Stomach smooth muscle (tissue), 2 donors: ENCODE measurements around the gene MELTF.
"Not testable (repeated sequence)": the region's sequence is repeated elsewhere in the genome, so short reads cannot be mapped to it uniquely, and the experiment has no call there.

Experiments used
- H3K27ac ChIP-seq: one replicate; pipeline ENCODE4 v1.7.0; 2013; ENCODE audit warnings: mild to moderate bottlenecking, low read length, inconsistent platforms
- H3K27me3 ChIP-seq, 2 donors: one replicate each; pipeline ENCODE4 v1.7.0; 2013; ENCODE audit warnings: low read length in 2 of 2; ENCODE audit not compliant: insufficient read depth in 2 of 2, control insufficient read depth in 1 of 2
- H3K36me3 ChIP-seq, 2 donors: one replicate each; pipeline ENCODE4 v1.7.0; 2013; ENCODE audit warnings: low read length in 2 of 2; ENCODE audit not compliant: control insufficient read depth in 2 of 2, insufficient read depth in 2 of 2
- H3K4me1 ChIP-seq: one replicate; pipeline ENCODE4 v1.7.0; 2013; ENCODE audit warnings: low read length; ENCODE audit not compliant: control insufficient read depth, insufficient read depth
- H3K4me3 ChIP-seq, 2 donors: one replicate each; pipeline ENCODE4 v1.7.0; 2013; ENCODE audit warnings: low read length in 2 of 2
- H3K9ac ChIP-seq, 2 donors: one replicate each; pipeline ENCODE4 v1.7.0; 2013; ENCODE audit warnings: low read length in 2 of 2, mild to moderate bottlenecking in 1 of 2
- H3K9me3 ChIP-seq, 2 donors: one replicate each; pipeline ENCODE4 v1.7.0; 2013; ENCODE audit warnings: low read length in 2 of 2; ENCODE audit not compliant: control insufficient read depth in 2 of 2
- donor health status: healthy.
- donor health status: Pancreatic carcinoma.

MELTF gene

GRCh38 chr3:197038679-197039462 is 9.3 kb upstream of the MELTF start:
- H3K27ac ChIP-seq = no peak overlapping the region
- H3K9me3 ChIP-seq = no peaks in the 10 kb centered on the region
- no peak overlapping the region for H3K4me3 ChIP-seq
- H3K4me1 ChIP-seq = no peaks in the 10 kb centered on the region
- H3K9ac ChIP-seq = no peak overlapping the region
- H3K27me3 ChIP-seq = no peaks in the 10 kb centered on the region
- no peaks in the 10 kb centered on the region for H3K36me3 ChIP-seq

- H3K36me3 ChIP-seq = no peaks in the 10 kb centered on the region
- H3K4me1 ChIP-seq = no peaks in the 10 kb centered on the region
- H3K27me3 ChIP-seq = peaks cover 4 to 9% of the 10 kb centered on the region in 2 donors
- H3K9me3 ChIP-seq = no peaks in the 10 kb centered on the region
- no peak overlapping the region for H3K9ac ChIP-seq
- H3K4me3 ChIP-seq = no peak overlapping the region
- no peak overlapping the region for H3K27ac ChIP-seq
These were observed 6.0 kb upstream of the MELTF start for GRCh38 chr3:197035577-197035976.

- H3K9ac ChIP-seq, H3K4me1 ChIP-seq, H3K27me3 ChIP-seq, H3K4me3 ChIP-seq, H3K36me3 ChIP-seq, H3K9me3 ChIP-seq, H3K27ac ChIP-seq: not testable (repeated sequence)
These were observed 5.2 kb upstream of the MELTF start for GRCh38 chr3:197034778-197035177.

DNA sequence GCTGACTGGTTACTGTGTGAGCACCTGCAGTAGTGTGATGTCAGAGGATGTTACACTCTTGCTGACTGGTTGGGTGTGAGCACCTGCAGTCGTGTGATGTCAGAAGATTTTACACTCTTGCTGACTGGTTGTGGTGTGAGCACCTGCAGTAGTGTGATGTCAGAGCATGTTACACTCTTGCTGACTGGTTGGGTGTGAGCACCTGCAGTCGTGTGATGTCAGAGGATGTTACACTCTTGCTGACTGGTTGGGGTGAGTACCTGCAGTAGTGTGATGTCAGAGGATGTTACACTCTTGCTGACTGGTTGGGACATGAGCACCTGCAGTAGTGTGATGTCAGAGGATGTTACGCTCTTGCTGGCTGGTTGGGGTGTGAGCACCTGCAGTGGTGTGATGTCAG is 4.1 kb upstream of the MELTF start:
- H3K9ac ChIP-seq, H3K9me3 ChIP-seq: not testable (repeated sequence)
- H3K4me1 ChIP-seq = peaks cover 11% of the 10 kb centered on the region

DNA sequence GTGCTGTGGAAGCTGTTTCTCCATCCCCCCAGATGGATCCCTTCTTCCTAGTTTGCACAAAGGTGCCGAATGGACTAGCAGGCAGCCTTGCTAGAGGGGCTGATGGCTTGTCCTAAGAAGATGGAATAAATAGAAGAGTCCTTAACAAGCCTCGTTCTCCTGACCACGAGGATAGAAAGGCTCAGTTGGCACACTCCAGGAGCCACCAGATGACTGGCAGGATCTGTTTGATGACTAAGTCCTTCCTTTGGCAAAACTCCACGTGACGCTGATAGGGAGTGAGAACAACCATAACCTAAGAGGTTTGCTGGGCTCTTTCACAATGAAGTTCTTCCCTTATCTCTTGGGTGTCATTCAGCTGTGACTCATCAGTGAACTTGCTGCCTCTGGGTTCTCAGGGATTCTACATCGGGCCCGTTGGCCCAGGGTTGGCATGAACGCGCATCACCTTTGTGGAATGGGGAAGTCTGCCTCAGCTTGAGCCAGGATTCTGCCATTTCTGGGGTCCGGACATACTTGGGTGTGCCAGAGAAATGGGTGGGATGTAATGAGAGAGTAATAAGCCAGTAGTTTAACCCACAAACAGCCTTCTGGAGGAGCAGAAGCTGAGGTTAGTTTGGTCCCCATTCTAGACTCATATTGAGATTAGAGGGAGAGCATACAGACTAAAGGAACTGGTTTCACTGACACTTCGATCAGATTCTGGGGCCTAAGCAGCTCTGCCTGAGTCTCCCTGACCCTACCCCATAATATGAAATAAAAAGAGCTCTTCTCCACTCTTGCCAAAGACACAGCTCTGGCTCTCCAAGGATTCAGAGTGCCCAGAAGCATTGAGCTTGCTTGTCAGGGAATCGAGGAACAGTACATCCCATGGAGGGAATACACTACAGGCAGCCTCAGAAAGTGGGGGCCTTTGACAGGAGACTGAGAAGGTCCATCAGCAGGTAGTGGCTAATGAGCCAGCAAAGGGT is 2.0 kb upstream of the MELTF start:
- H3K4me3 ChIP-seq = no peak overlapping the region
- H3K27ac ChIP-seq = no peak overlapping the region
- H3K4me1 ChIP-seq = peaks cover 15% of the 10 kb centered on the region
- no peak overlapping the region for H3K9ac ChIP-seq
- no peaks in the 10 kb centered on the region for H3K36me3 ChIP-seq
- peaks cover 18 to 23% of the 10 kb centered on the region in 2 donors for H3K27me3 ChIP-seq
- H3K9me3 ChIP-seq = no peaks in the 10 kb centered on the region

More for the DNA sequence above, 4.1 kb upstream of the MELTF start:
- H3K36me3 ChIP-seq, H3K4me3 ChIP-seq, H3K27ac ChIP-seq: not testable (repeated sequence)
- peaks cover 9 to 18% of the 10 kb centered on the region in 2 donors for H3K27me3 ChIP-seq

- no peak overlapping the region for H3K9ac ChIP-seq
- H3K27ac ChIP-seq = no peak overlapping the region
- H3K4me1 ChIP-seq = peaks cover 15% of the 10 kb centered on the region
- H3K36me3 ChIP-seq = no peaks in the 10 kb centered on the region
- no peaks in the 10 kb centered on the region for H3K9me3 ChIP-seq
- H3K27me3 ChIP-seq = peaks cover 18 to 23% of the 10 kb centered on the region in 2 donors
- no peak overlapping the region for H3K4me3 ChIP-seq
These were observed 1.0 kb upstream of the MELTF start for GRCh38 chr3:197030379-197031314.

DNA sequence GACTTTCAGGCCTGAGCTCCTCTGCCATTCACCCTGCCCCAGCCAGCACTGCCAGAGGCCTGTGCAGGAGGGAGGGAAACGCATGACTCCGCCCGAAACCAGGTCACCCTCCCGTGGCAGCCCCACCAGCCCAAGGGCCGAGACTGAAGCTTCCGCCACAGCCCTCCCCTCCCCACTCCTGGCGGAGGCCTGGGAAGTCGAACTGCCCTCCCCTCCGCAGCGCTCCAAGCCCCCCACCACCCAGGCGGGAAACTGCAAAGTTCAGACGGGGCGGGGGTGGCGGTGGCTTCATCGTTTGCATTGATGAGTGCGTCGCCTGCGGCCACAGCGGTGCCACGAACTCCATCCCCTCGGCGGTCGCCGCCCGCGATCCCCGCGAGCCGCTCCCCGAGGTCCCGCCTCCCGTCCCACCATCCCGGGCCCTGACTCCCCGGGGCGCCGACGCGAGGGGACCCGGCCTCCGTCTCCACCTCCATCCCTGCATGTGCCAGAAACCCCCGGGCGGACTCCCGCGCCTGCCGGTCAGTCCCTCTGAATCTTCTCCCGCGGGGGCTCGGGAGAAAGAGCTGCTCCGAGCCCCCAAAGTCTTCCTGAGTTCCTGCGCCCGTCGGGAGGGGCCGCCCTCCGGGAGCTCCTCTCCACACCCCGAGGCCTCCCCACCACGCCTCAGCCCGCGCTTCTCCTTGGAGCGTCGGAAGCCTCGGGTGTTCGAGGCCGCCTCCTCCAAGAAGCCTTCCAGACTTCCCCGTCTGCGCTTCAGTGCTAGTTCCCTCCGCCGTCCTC is 698 bp downstream of the MELTF start:
- Histone ChIP-seq H3K27ac (no peak overlapping the region), H3K9me3 (no peaks in the 10 kb centered on the region), H3K27me3 (peaks cover 22 to 27% of the 10 kb centered on the region in 2 donors), H3K9ac (no peak overlapping the region), H3K4me3 (peak overlapping the region; percentile 25 to 55), H3K4me1 (peaks cover 15% of the 10 kb centered on the region), H3K36me3 (no peaks in the 10 kb centered on the region)

GRCh38 chr3:197027896-197028727 is 1.5 kb downstream of the MELTF start:
- Histone ChIP-seq H3K4me3 (peak overlapping the region in 1 of 2 donors; percentile 55), H3K4me1 (peaks cover 15% of the 10 kb centered on the region), H3K27ac (no peak overlapping the region), H3K9ac (no peak overlapping the region), H3K27me3 (peaks cover 26 to 29% of the 10 kb centered on the region in 2 donors), H3K9me3 (no peaks in the 10 kb centered on the region), H3K36me3 (no peaks in the 10 kb centered on the region)

DNA sequence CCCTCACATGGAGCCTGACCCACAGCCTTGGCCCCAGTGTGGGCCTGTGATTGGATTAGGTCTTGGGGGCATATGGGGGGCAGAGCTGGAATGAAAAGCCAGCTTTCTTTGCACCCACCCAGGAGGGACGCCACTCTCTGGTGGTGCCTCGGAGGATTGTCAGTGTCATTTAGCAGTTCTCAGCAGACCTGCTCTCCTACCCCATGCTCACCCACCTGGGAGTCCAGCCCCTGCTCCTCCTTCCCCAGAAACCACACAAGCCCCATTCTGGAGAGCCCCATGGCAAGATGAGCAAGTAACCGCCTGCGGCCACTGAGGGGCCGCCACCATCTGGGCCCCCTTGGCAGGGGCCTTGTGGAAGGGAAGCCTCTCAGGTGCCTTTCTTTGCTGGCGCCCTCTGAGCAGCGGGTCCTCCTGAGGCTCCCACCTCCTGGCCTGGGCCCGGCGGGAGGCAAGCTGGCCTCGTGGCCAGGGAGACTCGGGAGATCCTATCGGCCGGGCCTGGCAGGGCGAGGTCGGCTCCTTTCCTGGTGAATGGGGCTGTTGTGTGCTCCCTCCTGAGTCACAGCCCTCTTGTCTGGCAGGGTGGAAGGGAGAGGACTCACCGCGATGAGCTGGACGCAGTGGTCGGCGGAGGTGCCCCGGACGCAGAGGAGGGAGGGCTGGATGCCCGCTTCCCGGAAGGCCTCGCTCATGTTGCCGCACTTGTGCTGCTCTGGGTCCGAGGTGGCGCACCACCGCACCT is 2.3 kb downstream of the MELTF start:
- H3K4me3 ChIP-seq = no peak overlapping the region
- peaks cover 26 to 31% of the 10 kb centered on the region in 2 donors for H3K27me3 ChIP-seq
- H3K27ac ChIP-seq = no peak overlapping the region
- H3K9ac ChIP-seq = no peak overlapping the region
- H3K36me3 ChIP-seq = no peaks in the 10 kb centered on the region
- peaks cover 15% of the 10 kb centered on the region for H3K4me1 ChIP-seq
- H3K9me3 ChIP-seq = no peaks in the 10 kb centered on the region
